Testis (tissue), 2 donors: ENCODE data around the gene TRPM2.

Experiments
- POLR2A ChIP-seq: fragments of 450-650 bp; IDR thresholded peaks from one replicate; pipeline ENCODE4 v1.6.1; 2017; ENCODE audit warnings: antibody characterized with exemption, mild to moderate bottlenecking, moderate library complexity
- TF ChIP-seq, protein P1 (sequence below), 3 experiments: fragments of 450-650 bp in 2 of 3; fragments of 200-600 bp in 1 of 3; sonication (generic) in 1 of 3; IDR thresholded peaks; one replicate each; pipeline ENCODE4 v1.5.1; 2016 to 2019; ENCODE audit warnings: antibody characterized with exemption in 3 of 3, mild to moderate bottlenecking in 2 of 3, moderate library complexity in 1 of 3

DNA sequence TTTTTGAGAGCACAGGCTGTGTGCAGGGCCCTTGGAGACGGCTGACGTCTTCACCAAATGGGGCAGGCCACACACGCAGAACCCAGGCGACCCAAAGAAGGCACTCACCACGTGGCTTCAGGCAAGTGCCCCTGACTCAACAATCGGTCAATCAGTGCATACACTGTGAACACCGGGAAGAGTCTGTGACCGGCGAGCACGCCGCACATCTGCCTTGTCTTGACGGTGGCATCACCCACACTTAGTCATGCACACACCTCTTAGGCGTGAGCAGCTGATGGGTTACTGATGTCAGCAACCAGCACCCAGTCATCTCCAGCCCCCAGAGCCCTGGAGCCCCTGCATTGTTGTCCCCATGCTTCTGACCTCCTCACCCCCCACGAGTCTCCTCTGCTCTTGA, 97.0 kb downstream of the TRPM2 start:
- TF ChIP-seq, protein P1, sequence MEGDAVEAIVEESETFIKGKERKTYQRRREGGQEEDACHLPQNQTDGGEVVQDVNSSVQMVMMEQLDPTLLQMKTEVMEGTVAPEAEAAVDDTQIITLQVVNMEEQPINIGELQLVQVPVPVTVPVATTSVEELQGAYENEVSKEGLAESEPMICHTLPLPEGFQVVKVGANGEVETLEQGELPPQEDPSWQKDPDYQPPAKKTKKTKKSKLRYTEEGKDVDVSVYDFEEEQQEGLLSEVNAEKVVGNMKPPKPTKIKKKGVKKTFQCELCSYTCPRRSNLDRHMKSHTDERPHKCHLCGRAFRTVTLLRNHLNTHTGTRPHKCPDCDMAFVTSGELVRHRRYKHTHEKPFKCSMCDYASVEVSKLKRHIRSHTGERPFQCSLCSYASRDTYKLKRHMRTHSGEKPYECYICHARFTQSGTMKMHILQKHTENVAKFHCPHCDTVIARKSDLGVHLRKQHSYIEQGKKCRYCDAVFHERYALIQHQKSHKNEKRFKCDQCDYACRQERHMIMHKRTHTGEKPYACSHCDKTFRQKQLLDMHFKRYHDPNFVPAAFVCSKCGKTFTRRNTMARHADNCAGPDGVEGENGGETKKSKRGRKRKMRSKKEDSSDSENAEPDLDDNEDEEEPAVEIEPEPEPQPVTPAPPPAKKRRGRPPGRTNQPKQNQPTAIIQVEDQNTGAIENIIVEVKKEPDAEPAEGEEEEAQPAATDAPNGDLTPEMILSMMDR (IDR thresholded peaks at IDR 0.05), result no peak
- TF ChIP-seq POLR2A, result no peak
